Raji (cell line): ENCODE results near the gene PTBP1.

Experiments
- POLR2A ChIP-seq: IDR thresholded peaks from 2 replicates; pipeline ENCODE4 v1.6.1; 2011; ENCODE audit warnings: low read depth, low read length, control low read depth; ENCODE audit not compliant: insufficient read depth

Gene PTBP1

GRCh38 chr19:811506-812048, 14.3 kb downstream of the PTBP1 start:
- TF ChIP-seq POLR2A: no peak

- TF ChIP-seq POLR2A: no peak
Observed at GRCh38 chr19:812049-812746, 14.9 kb downstream of the PTBP1 start.

GRCh38 chr19:812747-813218, 15.5 kb downstream of the PTBP1 start:
- TF ChIP-seq POLR2A: no peak

GRCh38 chr19:813219-814151, 16.2 kb downstream of the PTBP1 start:
- no peak for TF ChIP-seq POLR2A

- TF ChIP-seq POLR2A: no peak
Observed at GRCh38 chr19:814152-815078, 17.2 kb downstream of the PTBP1 start.

GRCh38 chr19:815079-815774, 18.0 kb downstream of the PTBP1 start:
- TF ChIP-seq POLR2A: no peak

GRCh38 chr19:815775-816499, 18.7 kb downstream of the PTBP1 start:
- no peak for TF ChIP-seq POLR2A

- TF ChIP-seq POLR2A: no peak
Observed at GRCh38 chr19:816500-816857, 19.2 kb downstream of the PTBP1 start.

GRCh38 chr19:821231-821824, 24.1 kb downstream of the PTBP1 start:
- no peak for TF ChIP-seq POLR2A

GRCh38 chr19:821825-822503, 24.7 kb downstream of the PTBP1 start, which contains the start of gene PLPPR3:
Gene PLPPR3, minus strand, starts transcription at chr19:821955. Its CDS starts 396 bp downstream, at chr19:821559.
- TF ChIP-seq POLR2A: no peak

- TF ChIP-seq POLR2A: no peak
Observed at GRCh38 chr19:823565-824121, 26.4 kb downstream of the PTBP1 start.

- no peak for TF ChIP-seq POLR2A
Observed at GRCh38 chr19:824885-825284, 27.6 kb downstream of the PTBP1 start.
